ENCODE results near the gene NSG1.
"Not testable (repeated sequence)": the region's sequence is repeated elsewhere in the genome, so short reads cannot be mapped to it uniquely, and the experiment has no call there.

Gene NSG1

DNA sequence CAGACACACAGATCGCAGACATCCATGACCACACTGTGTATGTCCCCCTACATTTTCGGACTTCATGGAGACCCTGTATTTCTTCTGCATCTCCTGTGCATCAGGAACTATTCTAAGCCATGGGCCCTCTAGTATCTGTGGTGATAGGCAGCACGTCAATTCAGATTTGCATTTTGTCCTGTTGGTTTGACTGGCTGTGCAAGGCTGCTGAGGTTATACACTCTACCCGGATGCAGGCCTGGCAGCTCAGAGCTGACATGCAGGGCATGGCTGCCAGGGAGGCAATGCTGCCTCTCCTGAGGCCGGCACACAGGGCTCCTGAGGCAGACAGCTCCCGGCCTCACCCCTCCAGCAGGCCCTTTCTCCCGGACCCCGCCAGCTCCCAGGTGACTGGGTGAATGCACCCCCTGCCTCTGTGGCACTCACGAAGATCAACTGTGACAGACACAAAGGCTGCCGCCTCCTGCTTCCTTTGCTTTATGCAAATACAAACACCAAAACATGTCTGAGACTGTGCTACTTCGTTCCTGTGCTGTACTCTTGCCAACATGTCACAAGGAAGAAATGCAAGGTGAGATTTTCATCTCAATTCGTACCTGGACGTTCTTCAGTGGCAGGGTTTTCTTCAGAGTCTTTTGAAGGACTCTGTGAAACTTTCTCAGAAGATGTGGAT is 51.0 kb downstream of the NSG1 start:
- no peak for DNase-seq

DNA sequence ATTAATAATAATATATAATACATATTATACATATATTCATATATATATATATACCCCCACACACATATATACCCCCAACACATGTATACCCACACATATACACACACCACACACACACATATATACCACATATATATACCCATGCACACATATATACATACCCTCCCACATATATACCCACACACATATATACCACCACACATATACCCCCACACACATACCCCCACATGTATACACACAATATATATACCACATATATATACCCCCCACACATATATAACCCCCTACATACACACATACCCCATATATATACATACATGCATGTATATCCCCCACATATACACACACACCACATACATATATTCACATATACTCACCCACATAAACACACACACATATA is 52.0 kb downstream of the NSG1 start:
- DNase-seq: no peak

DNA sequence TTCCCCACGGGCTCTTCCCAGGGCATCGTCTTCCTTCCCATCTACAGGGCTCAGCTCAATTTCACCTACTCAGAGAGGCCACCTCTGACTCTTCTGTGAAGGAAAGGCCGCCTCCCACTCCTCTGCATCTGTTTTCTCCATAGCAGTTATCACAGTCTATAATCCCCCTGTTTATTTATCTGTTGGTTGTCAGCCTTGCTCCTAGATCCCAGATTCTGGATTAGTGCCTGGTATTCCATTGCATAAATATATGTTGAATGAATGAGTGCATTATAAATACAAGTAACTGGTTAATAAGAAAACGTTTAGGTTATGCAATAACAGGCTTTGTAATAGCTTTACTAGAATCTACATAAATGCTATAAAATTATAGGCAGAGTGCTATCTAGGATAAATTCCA is 52.9 kb downstream of the NSG1 start:
- DNase-seq: no peak

DNA sequence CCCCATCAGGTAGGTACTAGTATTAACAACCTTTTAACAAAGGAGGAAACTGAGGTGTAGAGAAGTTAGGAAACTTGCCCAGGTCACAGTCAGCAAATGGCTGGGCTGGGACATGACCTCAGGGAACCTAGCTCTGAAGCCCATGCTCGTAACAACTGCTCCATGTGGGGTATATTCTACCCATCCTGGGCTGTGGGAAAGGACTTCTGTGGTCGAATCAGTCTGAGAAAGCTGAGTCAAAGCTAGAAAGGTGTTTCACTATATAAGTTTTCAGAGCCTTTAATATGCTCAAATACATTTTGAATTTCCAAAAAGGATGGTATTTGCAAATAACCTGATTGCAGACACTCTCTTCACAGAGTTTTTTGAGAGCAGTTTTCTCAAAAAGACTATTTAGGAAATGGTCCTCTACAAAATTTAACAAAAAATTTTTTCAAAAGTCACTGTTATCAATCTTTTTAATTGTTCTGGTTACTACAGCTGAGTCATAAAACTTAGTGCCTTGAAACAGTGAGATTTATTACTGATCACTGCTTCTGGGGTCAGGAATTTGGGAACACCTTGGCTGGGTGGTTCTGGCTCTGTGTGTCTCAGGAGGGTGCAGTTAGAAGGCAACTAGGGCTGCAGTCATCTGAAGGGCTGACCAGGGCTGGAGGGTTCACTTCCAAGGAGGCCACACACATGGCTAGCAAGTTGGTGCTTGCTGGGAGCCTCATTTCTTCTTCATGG is 53.6 kb downstream of the NSG1 start:
- no peak for DNase-seq

DNA sequence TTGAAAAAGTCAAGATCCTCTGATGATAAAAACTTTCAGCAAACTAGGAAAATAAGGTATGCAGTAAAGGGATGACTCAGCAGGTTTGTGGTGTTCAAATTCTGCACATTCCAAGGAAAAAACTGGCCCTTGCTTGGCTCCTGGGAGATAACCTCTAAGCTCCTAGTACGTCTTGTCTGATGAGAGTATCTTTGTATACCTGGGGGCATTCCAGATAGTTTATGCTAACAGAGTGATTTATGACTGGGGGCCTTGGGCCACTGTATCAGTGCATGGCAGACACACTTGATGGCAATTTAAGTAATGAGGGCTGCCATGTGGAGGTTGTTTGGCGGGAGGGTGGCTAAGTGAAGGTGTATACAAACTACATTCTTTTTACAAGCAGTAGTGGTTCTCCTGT is 56.9 kb downstream of the NSG1 start:
- DNase-seq: no peak

DNA sequence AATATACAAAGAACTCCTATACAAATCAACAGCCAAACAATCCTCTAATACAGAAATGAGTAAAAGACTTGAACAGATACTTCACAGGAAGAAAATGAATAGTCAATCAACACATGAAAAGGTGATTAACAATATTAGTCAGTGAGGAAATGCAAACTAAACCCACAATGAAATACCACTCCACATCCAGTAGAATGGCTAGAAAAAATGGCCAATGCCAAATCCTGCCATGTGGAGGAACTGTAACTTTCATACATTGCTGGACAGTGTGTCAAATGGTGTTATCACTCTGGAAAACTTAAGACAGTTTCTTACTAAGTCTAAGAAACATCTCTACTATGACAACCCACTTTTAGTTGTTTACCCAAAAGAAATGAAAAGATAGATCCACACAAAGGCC is 59.5 kb downstream of the NSG1 start:
- no peak for DNase-seq

DNA sequence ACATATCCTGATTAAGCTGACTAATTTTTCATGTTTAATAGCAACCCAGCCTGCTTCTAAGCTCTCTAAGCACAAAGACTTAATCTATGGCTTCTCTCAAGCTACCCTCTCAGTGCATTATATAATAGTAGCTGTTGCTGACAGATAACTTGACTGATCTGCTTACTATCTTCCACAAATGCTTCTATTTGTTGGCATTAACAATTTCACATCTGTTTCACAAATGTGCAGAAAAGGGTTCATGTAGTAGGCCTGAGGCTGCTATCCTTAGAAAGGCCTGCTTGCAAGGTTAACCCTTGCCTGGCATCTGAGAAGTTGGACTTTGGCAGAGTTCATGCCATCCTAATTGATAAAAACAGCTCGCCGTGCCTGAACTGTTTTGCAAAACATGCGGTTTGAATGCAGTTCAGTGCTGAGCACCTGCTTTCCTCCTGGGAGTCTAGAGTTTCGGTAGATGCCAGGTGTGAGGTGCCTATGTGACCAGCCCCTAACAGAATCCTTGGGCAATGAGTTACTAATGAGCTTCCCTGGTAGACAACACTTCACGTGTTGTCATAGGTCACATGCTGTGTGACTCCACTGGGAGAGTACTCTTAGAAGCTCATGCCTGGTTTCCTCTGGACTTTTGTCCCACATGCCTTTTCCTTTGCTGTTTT is 68.4 kb downstream of the NSG1 start:
- DNase-seq: no peak

DNA sequence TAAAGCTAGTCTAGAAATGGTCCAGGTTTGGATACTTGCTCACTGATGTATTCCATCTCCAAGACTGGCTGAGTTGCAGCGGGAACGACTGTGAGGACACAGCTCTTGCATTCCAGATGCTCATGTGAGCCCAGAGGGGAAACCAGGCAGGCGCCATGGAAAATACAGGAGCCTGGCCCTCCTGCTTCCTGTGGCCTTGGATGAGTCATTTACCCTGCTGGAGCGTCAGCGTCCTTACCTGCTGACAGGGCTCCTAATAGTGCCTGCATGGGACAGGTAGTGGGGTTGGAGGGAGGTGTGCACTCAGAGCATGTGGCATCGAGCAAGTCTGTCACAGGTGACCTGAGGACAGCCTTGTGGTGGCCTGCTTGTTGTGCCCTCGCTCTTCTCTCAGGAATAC is 69.4 kb downstream of the NSG1 start:
- DNase-seq: no peak

DNA sequence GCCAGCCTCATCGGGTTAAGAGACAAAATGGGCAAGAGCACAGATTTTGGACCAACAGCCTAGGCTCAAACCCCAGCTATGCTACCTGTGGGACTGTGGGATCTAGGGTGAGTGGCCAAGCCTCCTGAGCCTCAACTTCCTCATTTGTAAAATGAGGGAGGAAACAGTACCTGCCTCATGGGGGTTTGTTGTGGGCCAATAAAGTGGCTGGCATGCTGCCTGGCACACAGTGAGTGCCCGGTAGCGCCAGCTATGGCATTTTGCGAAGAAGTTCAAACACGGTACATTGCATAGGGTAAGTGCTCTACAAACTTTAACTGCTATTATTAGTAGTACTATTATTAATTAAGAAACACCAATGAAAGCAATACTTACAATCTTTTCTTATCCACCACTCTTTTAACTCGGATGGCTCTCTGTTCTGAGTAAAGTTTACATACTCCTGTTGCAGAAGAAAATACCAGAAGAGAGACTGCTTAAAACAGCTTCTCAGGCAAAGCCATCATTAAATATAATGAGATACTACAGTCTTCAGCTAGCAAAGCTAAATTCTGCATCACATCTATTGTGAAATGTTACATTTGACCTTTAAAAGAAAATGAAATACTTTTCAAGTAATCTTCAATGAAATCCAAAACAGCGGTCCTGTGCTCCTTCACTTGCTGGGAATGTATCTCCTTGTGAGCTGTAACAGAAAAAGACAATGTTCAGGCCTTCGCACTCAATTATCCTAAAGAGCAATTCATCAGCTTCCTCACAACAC is 70.1 kb downstream of the NSG1 start:
- DNase-seq: no peak

DNA sequence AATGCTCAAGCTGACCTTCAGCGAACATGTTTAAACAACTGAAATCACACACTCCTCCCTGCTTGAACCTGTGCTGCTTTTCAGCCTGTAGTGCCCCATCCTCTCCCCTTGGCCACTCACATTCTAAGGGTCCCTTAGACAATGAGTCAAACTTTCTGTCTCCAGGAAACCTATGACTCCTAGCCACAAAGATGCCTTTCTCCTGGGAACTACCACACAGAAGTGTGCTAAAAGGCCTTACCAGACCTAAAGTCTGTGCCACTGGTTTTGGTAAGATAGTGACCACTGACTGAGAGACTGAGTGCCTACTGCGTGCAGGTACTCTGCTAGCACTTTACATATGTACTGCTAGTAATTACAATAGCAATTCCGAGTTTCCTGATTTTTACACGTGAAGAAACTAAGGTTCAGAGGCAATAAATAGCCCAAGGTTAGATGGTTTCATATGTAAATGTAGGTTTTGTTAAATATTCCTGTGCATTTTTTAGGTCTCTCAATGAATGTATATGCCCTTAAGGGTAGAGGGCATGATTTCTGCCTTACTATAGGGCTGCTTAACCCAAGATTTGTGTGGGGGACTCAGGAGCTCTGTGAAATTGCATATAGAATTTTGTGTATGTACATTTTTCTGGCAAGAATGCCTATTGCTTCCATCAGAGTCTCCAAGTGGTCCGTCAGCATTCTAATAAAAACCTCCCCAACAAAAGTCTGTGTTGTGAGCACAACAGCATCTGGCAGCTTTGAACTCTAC is 71.1 kb downstream of the NSG1 start:
- DNase-seq: no peak

DNA sequence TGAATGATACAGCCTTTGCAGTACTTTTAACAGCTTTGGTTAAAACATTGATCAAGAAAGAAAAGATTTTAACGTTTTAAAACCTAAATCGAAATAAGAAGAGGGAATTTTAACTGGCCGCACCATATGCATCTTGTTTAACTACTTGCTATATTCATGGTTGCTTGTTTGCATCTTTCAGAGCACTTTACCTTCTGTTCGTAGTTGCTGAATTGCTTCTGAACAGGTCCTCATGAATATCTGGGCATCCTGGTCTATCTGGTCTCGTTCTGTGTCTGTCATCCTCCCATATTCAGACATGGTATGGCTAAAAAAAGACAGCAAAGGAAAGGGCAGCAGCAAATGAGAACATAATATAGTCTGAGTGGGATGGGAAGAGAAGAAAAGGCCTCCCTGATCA is 72.3 kb downstream of the NSG1 start:
- DNase-seq: no peak

DNA sequence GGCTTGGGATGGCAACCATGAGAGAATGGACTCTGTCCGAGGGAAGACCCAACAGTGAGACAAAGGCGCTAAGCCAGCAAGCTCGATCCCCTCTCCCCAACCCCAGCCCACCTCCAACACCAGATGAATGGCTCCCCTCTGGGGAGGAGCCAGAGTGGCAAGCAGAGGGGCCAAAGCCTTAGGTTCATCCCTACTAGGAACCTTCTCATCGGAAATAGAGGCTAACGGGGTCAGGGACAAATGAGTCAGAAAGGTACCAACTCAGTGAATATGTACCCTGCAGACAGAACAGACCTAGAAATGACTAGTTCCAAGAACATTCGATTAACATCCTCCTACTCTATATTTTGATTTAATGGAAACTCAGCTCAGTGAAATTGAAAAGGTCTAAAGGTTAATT is 73.9 kb downstream of the NSG1 start:
- DNase-seq: no peak

DNA sequence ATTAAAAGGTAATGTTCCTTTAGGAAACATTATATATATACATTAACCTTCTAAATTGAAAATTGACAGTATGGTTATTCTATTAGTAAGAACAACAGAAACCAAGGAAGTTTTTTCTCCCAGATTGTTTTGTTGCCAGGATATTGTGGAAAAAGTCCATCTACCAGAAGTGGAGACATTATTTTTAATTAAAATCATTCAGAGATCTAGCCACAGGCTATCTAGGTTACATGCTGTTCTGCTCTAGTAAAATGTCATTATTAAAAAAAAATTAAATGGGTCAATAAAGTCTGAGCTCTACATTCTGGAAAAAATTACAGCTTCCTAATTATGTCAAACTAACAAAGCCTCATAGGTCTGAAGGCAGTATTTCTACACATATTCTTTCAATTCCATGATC is 74.3 kb downstream of the NSG1 start:
- no peak for DNase-seq

DNA sequence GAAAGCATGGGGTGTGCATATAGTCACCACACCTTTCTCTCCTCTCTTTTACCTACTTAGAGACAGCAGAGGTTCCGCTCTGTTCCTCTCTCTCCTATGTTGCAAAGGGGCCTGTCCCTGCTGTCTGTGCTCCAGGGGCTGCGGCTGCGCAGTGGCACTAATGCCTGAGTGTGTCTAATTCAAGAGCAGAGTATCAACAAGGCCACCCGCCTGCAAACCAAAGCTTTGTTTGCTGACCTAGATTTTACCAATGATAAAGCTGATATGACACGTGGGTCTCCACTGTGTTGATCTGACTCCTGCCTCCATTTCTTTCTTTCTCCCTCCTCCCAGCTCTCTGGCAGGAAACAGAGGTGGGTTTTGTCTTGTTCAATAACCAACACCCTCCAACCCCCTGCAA is 74.9 kb downstream of the NSG1 start:
- no peak for DNase-seq

DNA sequence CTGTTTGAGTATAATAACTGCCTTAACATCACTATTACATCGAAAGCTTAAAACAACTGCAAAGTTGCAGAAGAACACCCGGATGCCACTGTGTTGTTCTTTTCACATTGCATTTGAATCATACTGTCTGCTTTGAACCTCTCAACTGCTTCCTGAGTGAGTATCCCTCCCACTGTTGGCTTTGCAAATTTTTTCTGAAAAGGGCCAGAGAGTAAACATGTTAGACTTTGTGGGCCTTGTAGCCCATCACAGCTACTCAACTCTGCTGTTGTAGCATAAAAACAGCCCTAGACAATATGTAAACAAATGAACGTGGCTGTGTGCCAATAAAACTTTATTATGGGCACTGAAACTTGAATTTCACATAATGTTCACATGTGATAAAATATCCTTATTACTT is 76.1 kb downstream of the NSG1 start:
- DNase-seq: no peak

DNA sequence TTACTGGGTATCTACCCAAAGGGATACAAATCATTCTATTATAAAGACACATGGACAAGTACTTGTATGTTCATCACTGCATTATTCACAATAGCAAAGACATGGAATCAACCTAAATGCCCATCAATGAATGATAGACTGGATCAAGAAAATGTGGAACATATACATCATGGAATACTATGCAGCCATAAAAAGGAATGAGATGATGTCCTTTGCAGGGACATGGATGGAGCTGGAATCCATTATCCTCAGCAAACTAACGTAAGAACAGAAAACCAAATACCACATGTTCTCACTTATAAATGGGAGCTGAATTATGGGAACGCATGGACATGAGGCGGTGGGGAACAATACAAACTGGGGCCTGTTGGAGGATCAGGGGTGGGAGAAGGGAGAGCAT is 78.3 kb downstream of the NSG1 start:
- DNase-seq: not testable (repeated sequence)
